GM12891 (cell line): Measurements from ENCODE around the gene FGGY.

Experiments
- POLR2A ChIP-seq: IDR thresholded peaks from 2 replicates; pipeline ENCODE4 v1.6.1; 2011; ENCODE audit warnings: low read depth, low read length, control low read depth
- POLR2AphosphoS5 ChIP-seq: IDR thresholded peaks from 2 replicates; pipeline ENCODE4 v1.6.1; 2011; ENCODE audit warnings: low read depth, low read length, control low read depth
- POU2F2 ChIP-seq: IDR thresholded peaks from 2 replicates; pipeline ENCODE4 v1.6.1; 2011; ENCODE audit warnings: low read depth, mild to moderate bottlenecking, control low read depth, low read length, moderate library complexity
- TAF1 ChIP-seq: IDR thresholded peaks from 2 replicates; pipeline ENCODE4 v1.6.1; 2011; ENCODE audit warnings: low read depth, low read length, control low read depth

DNA sequence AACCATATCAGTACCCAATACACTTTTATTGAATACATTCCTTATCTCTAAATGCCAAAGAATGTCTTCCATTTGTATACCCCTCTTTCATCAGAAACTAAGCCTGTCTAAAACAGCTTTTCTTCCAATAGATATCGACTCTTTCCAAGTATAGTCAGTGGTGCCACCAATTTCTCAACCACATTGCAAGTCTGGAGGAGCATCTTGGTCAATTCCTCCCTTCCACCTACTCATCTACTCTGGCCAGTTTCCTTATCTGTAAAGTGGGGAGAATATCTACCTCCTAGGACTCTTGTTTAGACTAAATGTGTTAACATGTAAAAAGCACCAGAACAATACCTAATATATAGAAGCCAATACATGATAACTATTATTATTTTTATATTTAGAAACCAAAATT is 28.5 kb upstream of the FGGY start:
- TF ChIP-seq POLR2AphosphoS5 (no peak), POLR2A (no peak), TAF1 (no peak), POU2F2 (no peak)
